Endothelial cell of umbilical vein (primary cell): ENCODE measurements around the gene TRAF3. TPM values are rescaled to one million over a fixed set of nuclear protein-coding genes. Genes with fewer than 3 reads are reported as not detected.
A peak's percentile ranks its signal among the peaks of the same experiment; 100 is the strongest.

Experiments
- BruUV-seq: library from RNA; stranded (reverse); fragments of 400-500 nt; replicated peaks from 2 replicates; lab custom pipeline; 2021; lab: Mats Ljungman, UMichigan
- CTCF ChIA-PET: fragments of 300-600, 350-600 bp; sonication (Branson Sonifier 250); formaldehyde crosslinking; loops from one replicate; lab custom pipeline; 2021; ENCODE audit warnings: antibody characterized with exemption, inconsistent platforms; lab: Charles Lee
- POLR2A ChIA-PET: fragments of 300-600, 350-600 bp; sonication (Branson Sonifier 250); formaldehyde crosslinking; loops from one replicate; lab custom pipeline; 2021; ENCODE audit warnings: antibody characterized with exemption, inconsistent platforms; lab: Charles Lee
- DNase-seq: peaks from one replicate; pipeline ENCODE4 v3.0.0-alpha.2; 2011; ENCODE audit warnings: low read depth, low spot score
- FAIRE-seq: peaks from 2 replicates; lab custom pipeline; 2011; peaks lifted over from hg19 to GRCh38; lab: Jason Lieb, UNC
- H2AFZ ChIP-seq: 2 replicates; pipeline ENCODE4 v1.6.0; 2012; ENCODE audit warnings: low read depth, low read length, control low read depth, inconsistent platforms
- H3K27ac ChIP-seq: 2 replicates; pipeline ENCODE4 v1.5.1; 2011; ENCODE audit warnings: low read depth, mild to moderate bottlenecking, control low read depth, low read length, moderate library complexity; ENCODE audit not compliant: insufficient read depth
- H3K27me3 ChIP-seq, 2 experiments: 2 replicates each; pipeline versions ENCODE4 v1.6.0 to v1.6.1; 2011; ENCODE audit warnings: low read length in 2 of 2, mixed read lengths in 1 of 2; ENCODE audit not compliant: control insufficient read depth in 2 of 2, insufficient read depth in 2 of 2
- H3K36me3 ChIP-seq, 2 experiments: 2 replicates in 1 of 2; 3 replicates in 1 of 2; pipeline ENCODE4 v1.5.1; 2011; ENCODE audit warnings: low read length in 2 of 2, mild to moderate bottlenecking in 1 of 2, moderate library complexity in 1 of 2; ENCODE audit not compliant: control insufficient read depth in 2 of 2, insufficient read depth in 2 of 2; ENCODE audit errors: extremely low read depth in 1 of 2
- H3K4me1 ChIP-seq: 3 replicates; pipeline ENCODE4 v1.5.1; 2011; ENCODE audit warnings: mild to moderate bottlenecking, low read length; ENCODE audit not compliant: control insufficient read depth, insufficient read depth; ENCODE audit errors: extremely low read depth
- H3K4me2 ChIP-seq: 2 replicates; pipeline ENCODE4 v1.6.1; 2011; ENCODE audit warnings: low read length, control low read depth, mixed read lengths; ENCODE audit not compliant: insufficient read depth
- H3K4me3 ChIP-seq, 3 experiments: fragments of 200-600 bp in 1 of 3; sonication (generic), shearing (Covaris generic) in 1 of 3; replicated peaks in 1 of 3; 2 replicates each; pipeline ENCODE4 v1.5.1; 2011 to 2016; ENCODE audit warnings: control low read depth in 3 of 3, low read length in 3 of 3, mild to moderate bottlenecking in 2 of 3, inconsistent platforms in 1 of 3, low read depth in 1 of 3, moderate library complexity in 1 of 3; ENCODE audit not compliant: insufficient read depth in 1 of 3
- H3K79me2 ChIP-seq: 2 replicates; pipeline ENCODE4 v1.6.0; 2012; ENCODE audit warnings: low read length, inconsistent platforms; ENCODE audit not compliant: control insufficient read depth, insufficient read depth
- H3K9ac ChIP-seq: replicated peaks from 2 replicates; pipeline ENCODE3; 2011; ENCODE audit warnings: low read length, control low read depth; ENCODE audit not compliant: insufficient read depth; ENCODE audit errors: extremely low read depth
- H3K9me1 ChIP-seq: replicated peaks from 3 replicates; pipeline ENCODE4 v1.6.0; 2011; ENCODE audit warnings: mild to moderate bottlenecking, low read length; ENCODE audit not compliant: control insufficient read depth, insufficient read depth; ENCODE audit errors: extremely low read depth
- H3K9me3 ChIP-seq: replicated peaks from 2 replicates; pipeline ENCODE4 v1.5.1; 2012; ENCODE audit warnings: low read length, inconsistent platforms; ENCODE audit not compliant: control insufficient read depth, insufficient read depth
- H4K20me1 ChIP-seq: replicated peaks from 2 replicates; pipeline ENCODE3; 2011; ENCODE audit warnings: mild to moderate bottlenecking, low read length; ENCODE audit not compliant: control insufficient read depth, insufficient read depth; ENCODE audit errors: extremely low read depth
- GATA2 ChIP-seq: IDR thresholded peaks from 2 replicates; pipeline ENCODE4 v1.7.0; 2011; ENCODE audit warnings: low read depth, mild to moderate bottlenecking, moderate library complexity, mixed read lengths, low read length; ENCODE audit not compliant: insufficient read length, insufficient read depth
- MYC ChIP-seq: IDR thresholded peaks from one replicate; pipeline ENCODE4 v1.6.1; 2011; ENCODE audit warnings: mild to moderate bottlenecking, low read depth, low read length
- POLR2AphosphoS5 ChIP-seq: IDR thresholded peaks from 2 replicates; pipeline ENCODE4 v1.6.1; 2012; ENCODE audit warnings: low read depth, mild to moderate bottlenecking, control low read depth, low read length, moderate library complexity; ENCODE audit not compliant: insufficient read depth
- dilution Hi-C: fragments of 300-500 bp; cut with MboI; formaldehyde crosslinking; loops from one replicate; pipeline ENCODE4 v1.15.0; 2019; ENCODE audit warnings: low sequenced_read_pairs; ENCODE audit not compliant: extremely low pct_ligation_motif_present
- intact Hi-C: fragments of 100-400 bp; cut with micrococcal nuclease; formaldehyde crosslinking; loops from one replicate; pipeline ENCODE4 v1.10.0; 2022
- polyA plus RNA-seq, 4 experiments: library from polyadenylated mRNA; depleted of rRNA in 3 of 4; stranded (reverse) in 3 of 4; unstranded in 1 of 4; fragments of >200 nt; gene quantifications; 2 replicates each; pipeline versions ENCODE4 v1.2.1 to v1.2.3, GENCODE V29; 2011 to 2012; ENCODE audit warnings: missing spikeins in 1 of 4
- total RNA-seq: library from RNA; stranded (reverse); gene quantifications from 2 replicates; pipeline ENCODE4 v1.2.3, GENCODE V29; 2021
- TF ChIP-seq, protein P1 (sequence below), 2 donors: IDR thresholded peaks; 1 replicate in 1 of 2; 2 replicates in 1 of 2; pipeline ENCODE4 v1.5.1; 2011; ENCODE audit warnings: low read length in 2 of 2, mild to moderate bottlenecking in 2 of 2, moderate library complexity in 2 of 2, control low read depth in 1 of 2, inconsistent platforms in 1 of 2, low read depth in 1 of 2; ENCODE audit not compliant: insufficient read depth in 1 of 2; ENCODE audit errors: extremely low read depth in 1 of 2

The TRAF3 gene
- total and polyA plus RNA-seq, 2 donors (not counting 3 experiments of a cell fraction or from before 2014, with no cell fraction given): 14.4 to 27.6 TPM

DNA sequence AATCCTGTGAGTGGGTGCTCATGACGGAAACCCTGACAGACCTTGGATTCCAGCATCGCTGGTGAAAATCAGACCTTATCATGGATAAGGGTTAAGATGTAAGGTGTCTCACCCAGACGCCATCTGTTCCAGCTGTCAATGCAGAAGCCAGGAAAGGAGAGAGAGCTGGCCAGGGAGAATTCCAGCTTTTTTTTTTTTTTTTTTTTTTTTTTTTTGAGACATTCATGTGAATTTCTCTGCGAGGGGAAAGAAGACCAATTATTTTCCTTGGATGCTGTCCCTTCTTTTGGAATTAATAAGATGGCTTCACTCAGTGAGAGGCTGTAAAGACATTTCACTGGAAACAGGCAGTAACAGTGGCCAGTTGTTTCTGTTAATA is 1.8 kb downstream of the TRAF3 start:
- Histone ChIP-seq H3K27me3 (no peaks in the 10 kb centered on the region), H3K79me2 (peaks cover 58% of the 10 kb centered on the region), H3K9me3 (no peaks in the 10 kb centered on the region), H3K4me3 (peak overlapping the region in 2 of 3 experiments; percentile 74 to 96), H3K4me1 (peaks cover 16% of the 10 kb centered on the region), H3K9me1 (no peaks in the 10 kb centered on the region), H3K9ac (peak overlapping the region; percentile 90), H2AFZ (no peak overlapping the region), H3K27ac (no peak overlapping the region), H3K4me2 (peak overlapping the region; percentile 96), H3K36me3 (no peaks in the 10 kb centered on the region), H4K20me1 (no peaks in the 10 kb centered on the region)
- FAIRE-seq: peak; percentile 26
- intact Hi-C loops (loop anchor here (2.0 to 5.0 kb wide), 2 partner anchors 187 to 254 kb away; partner anchors contain the start of gene RCOR1), dilution Hi-C loops (no loop called here)
- TF ChIP-seq, protein P1, sequence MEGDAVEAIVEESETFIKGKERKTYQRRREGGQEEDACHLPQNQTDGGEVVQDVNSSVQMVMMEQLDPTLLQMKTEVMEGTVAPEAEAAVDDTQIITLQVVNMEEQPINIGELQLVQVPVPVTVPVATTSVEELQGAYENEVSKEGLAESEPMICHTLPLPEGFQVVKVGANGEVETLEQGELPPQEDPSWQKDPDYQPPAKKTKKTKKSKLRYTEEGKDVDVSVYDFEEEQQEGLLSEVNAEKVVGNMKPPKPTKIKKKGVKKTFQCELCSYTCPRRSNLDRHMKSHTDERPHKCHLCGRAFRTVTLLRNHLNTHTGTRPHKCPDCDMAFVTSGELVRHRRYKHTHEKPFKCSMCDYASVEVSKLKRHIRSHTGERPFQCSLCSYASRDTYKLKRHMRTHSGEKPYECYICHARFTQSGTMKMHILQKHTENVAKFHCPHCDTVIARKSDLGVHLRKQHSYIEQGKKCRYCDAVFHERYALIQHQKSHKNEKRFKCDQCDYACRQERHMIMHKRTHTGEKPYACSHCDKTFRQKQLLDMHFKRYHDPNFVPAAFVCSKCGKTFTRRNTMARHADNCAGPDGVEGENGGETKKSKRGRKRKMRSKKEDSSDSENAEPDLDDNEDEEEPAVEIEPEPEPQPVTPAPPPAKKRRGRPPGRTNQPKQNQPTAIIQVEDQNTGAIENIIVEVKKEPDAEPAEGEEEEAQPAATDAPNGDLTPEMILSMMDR (IDR thresholded peaks at IDR 0.05; ENCODE audit: extremely low read depth in 1 of 2, insufficient read depth in 1 of 2, low read depth in 1 of 2, low read length in 2 of 2): no peak
- TF ChIP-seq MYC (no peak), GATA2 (no peak), POLR2AphosphoS5 (no peak)
- CTCF ChIA-PET: interaction anchor here (1.0 kb wide), 1 partner anchor 85 kb away, joined by 5 read pairs; no protein-coding TSS in a partner anchor
- DNase-seq: no peak
- no TSS peak for BruUV-seq
- POLR2A ChIA-PET: no interaction called here
